Measurements from ENCODE around the gene AEN. TPM values are rescaled to one million over a fixed set of nuclear protein-coding genes. Genes with fewer than 3 reads are reported as not detected.

The AEN gene
- total RNA-seq, 1 experiment from 2014 or later = 36.2 TPM

GRCh38 chr15:88630798-88631463 is 9.8 kb downstream of the AEN start:
- Histone ChIP-seq H4K20me1 (ENCODE audit: insufficient read depth) (peaks cover 24% of the 10 kb centered on the region; the same call in 1 of the 2 replicates), H3K4me1 (ENCODE audit: control insufficient read depth in 1 of 2, insufficient read depth in 2 of 2, low read length in 2 of 2) (peaks cover 8 to 35% of the 10 kb centered on the region in 2 experiments), H3K27me3 (ENCODE audit: insufficient read depth, low read length) (no peaks in the 10 kb centered on the region), H3K36me3 (ENCODE audit: control insufficient read depth in 1 of 2, insufficient read depth in 2 of 2, low read length in 2 of 2) (peaks cover 23 to 66% of the 10 kb centered on the region in 2 experiments), H3K9ac (ENCODE audit: low read length) (no peak overlapping the region), H3K9me3 (ENCODE audit: control insufficient read depth in 1 of 2, insufficient read depth in 1 of 2, low read depth in 1 of 2, low read length in 2 of 2) (no peaks in the 10 kb centered on the region), H2AFZ (ENCODE audit: low read depth, low read length, poor library complexity, severe bottlenecking) (no peak overlapping the region), H3K9me2 (ENCODE audit: insufficient read depth) (no peaks in the 10 kb centered on the region), H3K79me2 (ENCODE audit: insufficient read depth, low read length) (peaks cover 63% of the 10 kb centered on the region), H3K4me3 (replicated peaks in 1 of 2; ENCODE audit: low read depth in 1 of 2, low read length in 2 of 2) (no peak overlapping the region), H3K27ac (ENCODE audit: low read depth, low read length) (no peak overlapping the region; the same call in 1 of the 2 replicates), H3K4me2 (ENCODE audit: low read length) (no peak overlapping the region)
- ATAC-seq (no peak), DNase-seq (ENCODE audit: low read depth, low spot score) (no peak)
- POLR2A ChIA-PET = no interaction called here
- no TSS peak for BruUV-seq (replicated peaks)
- CTCF ChIA-PET = interaction anchor here (1.4 kb wide), 1 partner anchor 267 kb away, joined by 3 read pairs; no protein-coding TSS in a partner anchor
- TF ChIP-seq SIN3A (IDR thresholded peaks at IDR 0.05; ENCODE audit: low read depth) = no peak
- no peak for TF ChIP-seq SRF (IDR thresholded peaks at IDR 0.05; ENCODE audit: low read depth)
- no peak for TF ChIP-seq RAD21 (IDR thresholded peaks at IDR 0.05; ENCODE audit: low read depth)
- no peak for TF ChIP-seq CEBPB (IDR thresholded peaks at IDR 0.05; ENCODE audit: low read depth)
- no peak for TF ChIP-seq EGR1 (IDR thresholded peaks at IDR 0.05; ENCODE audit: low read depth)
- TF ChIP-seq JUND (IDR thresholded peaks at IDR 0.05) = no peak
- TF ChIP-seq ZBTB33 (IDR thresholded peaks at IDR 0.05; ENCODE audit: extremely low read depth, insufficient replicate concordance, low read length) = no peak
- TF ChIP-seq, protein P1, sequence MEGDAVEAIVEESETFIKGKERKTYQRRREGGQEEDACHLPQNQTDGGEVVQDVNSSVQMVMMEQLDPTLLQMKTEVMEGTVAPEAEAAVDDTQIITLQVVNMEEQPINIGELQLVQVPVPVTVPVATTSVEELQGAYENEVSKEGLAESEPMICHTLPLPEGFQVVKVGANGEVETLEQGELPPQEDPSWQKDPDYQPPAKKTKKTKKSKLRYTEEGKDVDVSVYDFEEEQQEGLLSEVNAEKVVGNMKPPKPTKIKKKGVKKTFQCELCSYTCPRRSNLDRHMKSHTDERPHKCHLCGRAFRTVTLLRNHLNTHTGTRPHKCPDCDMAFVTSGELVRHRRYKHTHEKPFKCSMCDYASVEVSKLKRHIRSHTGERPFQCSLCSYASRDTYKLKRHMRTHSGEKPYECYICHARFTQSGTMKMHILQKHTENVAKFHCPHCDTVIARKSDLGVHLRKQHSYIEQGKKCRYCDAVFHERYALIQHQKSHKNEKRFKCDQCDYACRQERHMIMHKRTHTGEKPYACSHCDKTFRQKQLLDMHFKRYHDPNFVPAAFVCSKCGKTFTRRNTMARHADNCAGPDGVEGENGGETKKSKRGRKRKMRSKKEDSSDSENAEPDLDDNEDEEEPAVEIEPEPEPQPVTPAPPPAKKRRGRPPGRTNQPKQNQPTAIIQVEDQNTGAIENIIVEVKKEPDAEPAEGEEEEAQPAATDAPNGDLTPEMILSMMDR (IDR thresholded peaks at IDR 0.05 in 2 of 3, conservative IDR thresholded peaks at IDR 0.05 in 1 of 3; ENCODE audit: borderline replicate concordance in 1 of 3, insufficient read depth in 1 of 3, low read depth in 2 of 3, low read length in 2 of 3) = no peak
- no peak for TF ChIP-seq FOSL1 (IDR thresholded peaks at IDR 0.05; ENCODE audit: low read depth)
- TF ChIP-seq ELF1 (IDR thresholded peaks at IDR 0.05; ENCODE audit: borderline replicate concordance, low read depth) = no peak
- TF ChIP-seq EZH2 (IDR thresholded peaks at IDR 0.05) = no peak
- no peak for TF ChIP-seq YY1 (IDR thresholded peaks at IDR 0.05; ENCODE audit: extremely low read depth, insufficient replicate concordance, low read depth, low read length)
- TF ChIP-seq ZFX (IDR thresholded peaks at IDR 0.05) = no peak
- TF ChIP-seq, protein P2, sequence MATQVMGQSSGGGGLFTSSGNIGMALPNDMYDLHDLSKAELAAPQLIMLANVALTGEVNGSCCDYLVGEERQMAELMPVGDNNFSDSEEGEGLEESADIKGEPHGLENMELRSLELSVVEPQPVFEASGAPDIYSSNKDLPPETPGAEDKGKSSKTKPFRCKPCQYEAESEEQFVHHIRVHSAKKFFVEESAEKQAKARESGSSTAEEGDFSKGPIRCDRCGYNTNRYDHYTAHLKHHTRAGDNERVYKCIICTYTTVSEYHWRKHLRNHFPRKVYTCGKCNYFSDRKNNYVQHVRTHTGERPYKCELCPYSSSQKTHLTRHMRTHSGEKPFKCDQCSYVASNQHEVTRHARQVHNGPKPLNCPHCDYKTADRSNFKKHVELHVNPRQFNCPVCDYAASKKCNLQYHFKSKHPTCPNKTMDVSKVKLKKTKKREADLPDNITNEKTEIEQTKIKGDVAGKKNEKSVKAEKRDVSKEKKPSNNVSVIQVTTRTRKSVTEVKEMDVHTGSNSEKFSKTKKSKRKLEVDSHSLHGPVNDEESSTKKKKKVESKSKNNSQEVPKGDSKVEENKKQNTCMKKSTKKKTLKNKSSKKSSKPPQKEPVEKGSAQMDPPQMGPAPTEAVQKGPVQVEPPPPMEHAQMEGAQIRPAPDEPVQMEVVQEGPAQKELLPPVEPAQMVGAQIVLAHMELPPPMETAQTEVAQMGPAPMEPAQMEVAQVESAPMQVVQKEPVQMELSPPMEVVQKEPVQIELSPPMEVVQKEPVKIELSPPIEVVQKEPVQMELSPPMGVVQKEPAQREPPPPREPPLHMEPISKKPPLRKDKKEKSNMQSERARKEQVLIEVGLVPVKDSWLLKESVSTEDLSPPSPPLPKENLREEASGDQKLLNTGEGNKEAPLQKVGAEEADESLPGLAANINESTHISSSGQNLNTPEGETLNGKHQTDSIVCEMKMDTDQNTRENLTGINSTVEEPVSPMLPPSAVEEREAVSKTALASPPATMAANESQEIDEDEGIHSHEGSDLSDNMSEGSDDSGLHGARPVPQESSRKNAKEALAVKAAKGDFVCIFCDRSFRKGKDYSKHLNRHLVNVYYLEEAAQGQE (IDR thresholded peaks at IDR 0.05; ENCODE audit: low read depth) = no peak
- no peak for TF ChIP-seq SP1 (IDR thresholded peaks at IDR 0.05; ENCODE audit: low read depth)
- TF ChIP-seq POLR2A (IDR thresholded peaks at IDR 0.05; ENCODE audit: borderline replicate concordance, extremely low read depth, insufficient read depth, insufficient read length) = no peak
- no peak for TF ChIP-seq TCF7L2 (IDR thresholded peaks at IDR 0.05; ENCODE audit: borderline replicate concordance, extremely low read depth, insufficient read depth, insufficient read length)
- no peak for TF ChIP-seq ZNF274 (IDR thresholded peaks at IDR 0.05; ENCODE audit: low read depth, low read length)
- no peak for TF ChIP-seq MAX (IDR thresholded peaks at IDR 0.05)
- no peak for TF ChIP-seq POLR2AphosphoS5 (IDR thresholded peaks at IDR 0.05; ENCODE audit: low read depth, low read length)
- RAD21 ChIA-PET (ENCODE audit: low non-redundant PET in 1 of 2, low total read pairs in 2 of 2, uncharacterized antibody in 2 of 2, unreplicated experiment in 2 of 2) = no interaction called here
- intact Hi-C loops (cut with micrococcal nuclease) = no loop called here
